ENCODE results near the gene RAI1.

GRCh38 chr17:17822189-17822588 lies 140.9 kb downstream of the RAI1 start:
- no peak for TF ChIP-seq CTCF (IDR thresholded peaks at IDR 0.05)
- TF ChIP-seq POLR2A (IDR thresholded peaks at IDR 0.05): peak in 1 of 2 donors; percentile 89

Data from adrenal gland (tissue), 5 donors.